ENCODE data around the gene BMP6. TPM values are rescaled to one million over a fixed set of nuclear protein-coding genes. Genes with fewer than 3 reads are reported as not detected.

The BMP6 gene
- total RNA-seq, 3 donors from 2014 or later = 3.5 to 11.1 (median 6.2) TPM

- DNase-seq (ENCODE audit: low spot score in 2 of 2) = no peak
- no peak overlapping the region for H3K27ac ChIP-seq
- H3K4me3 ChIP-seq = no peak overlapping the region
- TF ChIP-seq CTCF (IDR thresholded peaks at IDR 0.05) (no peak), POLR2A (IDR thresholded peaks at IDR 0.05) (no peak), POLR2AphosphoS5 (IDR thresholded peaks at IDR 0.05) (no peak)
- no peaks in the 10 kb centered on the region for H3K9me3 ChIP-seq
- H3K4me1 ChIP-seq = no peaks in the 10 kb centered on the region
- intact Hi-C loops (cut with DNase I; ENCODE audit: low total_unique reads) = loop anchor here (10.0 kb wide), 1 partner anchor 1439 kb away; no protein-coding TSS in a partner anchor
- no peaks in the 10 kb centered on the region for H3K27me3 ChIP-seq
- H3K36me3 ChIP-seq = no peaks in the 10 kb centered on the region
These were observed 39.9 kb downstream of the BMP6 start for GRCh38 chr6:7765575-7766325.

GRCh38 chr6:7769702-7770101, 43.8 kb downstream of the BMP6 start:
- no peak for TF ChIP-seq POLR2A (IDR thresholded peaks at IDR 0.05)
- TF ChIP-seq CTCF (IDR thresholded peaks at IDR 0.05) = no peak
- TF ChIP-seq POLR2AphosphoS5 (IDR thresholded peaks at IDR 0.05) = no peak
- Histone ChIP-seq H3K27me3 (no peaks in the 10 kb centered on the region), H3K36me3 (no peaks in the 10 kb centered on the region), H3K4me3 (no peak overlapping the region), H3K4me1 (no peaks in the 10 kb centered on the region), H3K9me3 (no peaks in the 10 kb centered on the region), H3K27ac (no peak overlapping the region)
- DNase-seq (ENCODE audit: low spot score in 2 of 2) = no peak
- intact Hi-C loops (cut with DNase I; ENCODE audit: low total_unique reads) = loop anchor here (10.0 kb wide), 1 partner anchor 1435 kb away; no protein-coding TSS in a partner anchor

GRCh38 chr6:7770111-7770510, 44.2 kb downstream of the BMP6 start:
- Histone ChIP-seq H3K27me3 (no peaks in the 10 kb centered on the region), H3K36me3 (no peaks in the 10 kb centered on the region), H3K27ac (no peak overlapping the region), H3K9me3 (no peaks in the 10 kb centered on the region), H3K4me3 (no peak overlapping the region), H3K4me1 (no peaks in the 10 kb centered on the region)
- DNase-seq (ENCODE audit: low spot score in 2 of 2) = no peak
- TF ChIP-seq POLR2AphosphoS5 (IDR thresholded peaks at IDR 0.05) = no peak
- no peak for TF ChIP-seq CTCF (IDR thresholded peaks at IDR 0.05)
- no peak for TF ChIP-seq POLR2A (IDR thresholded peaks at IDR 0.05)
- intact Hi-C loops (cut with DNase I; ENCODE audit: low total_unique reads) = no loop called here

- Histone ChIP-seq H3K36me3 (no peaks in the 10 kb centered on the region), H3K4me3 (no peak overlapping the region), H3K9me3 (no peaks in the 10 kb centered on the region), H3K27ac (no peak overlapping the region), H3K4me1 (no peaks in the 10 kb centered on the region), H3K27me3 (no peaks in the 10 kb centered on the region)
- TF ChIP-seq CTCF (IDR thresholded peaks at IDR 0.05) = no peak
- no peak for TF ChIP-seq POLR2AphosphoS5 (IDR thresholded peaks at IDR 0.05)
- TF ChIP-seq POLR2A (IDR thresholded peaks at IDR 0.05) = no peak
- intact Hi-C loops (cut with DNase I; ENCODE audit: low total_unique reads) = no loop called here
- no peak for DNase-seq (ENCODE audit: low spot score in 2 of 2)
These were observed 44.7 kb downstream of the BMP6 start for GRCh38 chr6:7770601-7771000.

GRCh38 chr6:7773322-7773721, 47.4 kb downstream of the BMP6 start:
- TF ChIP-seq CTCF (IDR thresholded peaks at IDR 0.05) = no peak
- no peak for TF ChIP-seq POLR2AphosphoS5 (IDR thresholded peaks at IDR 0.05)
- no peak for TF ChIP-seq POLR2A (IDR thresholded peaks at IDR 0.05)
- intact Hi-C loops (cut with DNase I; ENCODE audit: low total_unique reads) = no loop called here

More at GRCh38 chr6:7773322-7773721, 47.4 kb downstream of the BMP6 start:
- no peak for DNase-seq (ENCODE audit: low spot score in 2 of 2)
- Histone ChIP-seq H3K4me1 (no peaks in the 10 kb centered on the region), H3K27me3 (no peaks in the 10 kb centered on the region), H3K4me3 (no peak overlapping the region), H3K9me3 (no peaks in the 10 kb centered on the region), H3K36me3 (no peaks in the 10 kb centered on the region), H3K27ac (no peak overlapping the region)

Data from breast epithelium (tissue), 4 donors.